ENCODE measurements around the gene ZSWIM3. TPM values are rescaled to one million over a fixed set of nuclear protein-coding genes. Genes with fewer than 3 reads are reported as not detected.
"Not testable (repeated sequence)": the region's sequence is repeated elsewhere in the genome, so short reads cannot be mapped to it uniquely, and the experiment has no call there.

Gene ZSWIM3
- total RNA-seq, 5 donors from 2014 or later (not counting 1 experiment from before 2014, with no cell fraction given), result 1.4 to 7.5 (median 5.6) TPM

- no peak for ATAC-seq (replicated peaks in 1 of 4)
- no peak for DNase-seq
- H3K27ac ChIP-seq (ENCODE audit: low read length), result no peak overlapping the region
- H3K9me3 ChIP-seq, result no peaks in the 10 kb centered on the region
- H3K27ac Mint-ChIP-seq, result no peak overlapping the region
- no peaks in the 10 kb centered on the region for H3K27me3 ChIP-seq (replicated peaks in 1 of 2; ENCODE audit: control insufficient read depth in 2 of 2, extremely low read depth in 1 of 2, insufficient read depth in 2 of 2, low read length in 1 of 2)
- H3K36me3 Mint-ChIP-seq, result peaks cover 17% of the 10 kb centered on the region
- no peak overlapping the region for H3K4me3 ChIP-seq (ENCODE audit: control insufficient read depth in 1 of 2, extremely low read depth in 1 of 2, low read length in 1 of 2)
- H3K4me1 Mint-ChIP-seq, result no peaks in the 10 kb centered on the region
- ChIA-PET CTCF (no interaction called here), POLR2A (no interaction called here)
- no peaks in the 10 kb centered on the region for H3K27me3 Mint-ChIP-seq
- no peaks in the 10 kb centered on the region for H3K9me3 Mint-ChIP-seq
- no peak overlapping the region for H3K4me3 Mint-ChIP-seq
- no CpG with 5 or more reads among the region's 1 CpG for WGBS (ENCODE audit: insufficient coverage)
- peaks cover 12 to 19% of the 10 kb centered on the region in 2 donors for H3K36me3 ChIP-seq (ENCODE audit: control insufficient read depth in 2 of 2, extremely low read depth in 1 of 2, insufficient read depth in 1 of 2, low read length in 1 of 2)
- H3K4me1 ChIP-seq (ENCODE audit: control insufficient read depth in 1 of 2, extremely low read depth in 1 of 2, insufficient read depth in 2 of 2, low read length in 2 of 2), result no peaks in the 10 kb centered on the region
Observed at GRCh38 chr20:45873409-45874103, 16.1 kb downstream of the ZSWIM3 start.

GRCh38 chr20:45874104-45874481 lies 16.7 kb downstream of the ZSWIM3 start:
- H3K9me3 ChIP-seq; H3K4me3 Mint-ChIP-seq; H3K27ac ChIP-seq (ENCODE audit: low read length); H3K9me3 Mint-ChIP-seq; H3K27ac Mint-ChIP-seq; DNase-seq; H3K4me1 Mint-ChIP-seq; H3K27me3 ChIP-seq (replicated peaks in 1 of 2; ENCODE audit: control insufficient read depth in 2 of 2, extremely low read depth in 1 of 2, insufficient read depth in 2 of 2, low read length in 1 of 2); CTCF ChIA-PET; H3K4me1 ChIP-seq (ENCODE audit: control insufficient read depth in 1 of 2, extremely low read depth in 1 of 2, insufficient read depth in 2 of 2, low read length in 2 of 2); H3K27me3 Mint-ChIP-seq; POLR2A ChIA-PET; ATAC-seq (replicated peaks in 1 of 4); H3K4me3 ChIP-seq (ENCODE audit: control insufficient read depth in 1 of 2, extremely low read depth in 1 of 2, low read length in 1 of 2): not testable (repeated sequence)
- peaks cover 17% of the 10 kb centered on the region for H3K36me3 Mint-ChIP-seq
- peaks cover 12 to 19% of the 10 kb centered on the region in 2 donors for H3K36me3 ChIP-seq (ENCODE audit: control insufficient read depth in 2 of 2, extremely low read depth in 1 of 2, insufficient read depth in 1 of 2, low read length in 1 of 2)
- 91% methylated on average over 7 of the region's 10 CpGs for WGBS (ENCODE audit: insufficient coverage)

GRCh38 chr20:45874576-45874975 lies 17.2 kb downstream of the ZSWIM3 start:
- no peak overlapping the region for H3K27ac ChIP-seq (ENCODE audit: low read length)
- ATAC-seq (replicated peaks in 1 of 4) (no peak), DNase-seq (no peak)
- POLR2A ChIA-PET, result no interaction called here
- 94% methylated on average over 4 of the region's 4 CpGs for WGBS (ENCODE audit: insufficient coverage)
- peaks cover 10 to 19% of the 10 kb centered on the region in 2 donors for H3K36me3 ChIP-seq (ENCODE audit: control insufficient read depth in 2 of 2, extremely low read depth in 1 of 2, insufficient read depth in 1 of 2, low read length in 1 of 2)
- H3K4me1 ChIP-seq (ENCODE audit: control insufficient read depth in 1 of 2, extremely low read depth in 1 of 2, insufficient read depth in 2 of 2, low read length in 2 of 2), result no peaks in the 10 kb centered on the region
- H3K4me3 ChIP-seq (ENCODE audit: control insufficient read depth in 1 of 2, extremely low read depth in 1 of 2, low read length in 1 of 2), result no peak overlapping the region
- Mint-ChIP-seq H3K27ac (no peak overlapping the region), H3K36me3 (peaks cover 17% of the 10 kb centered on the region), H3K4me3 (no peak overlapping the region), H3K4me1 (no peaks in the 10 kb centered on the region), H3K9me3 (no peaks in the 10 kb centered on the region), H3K27me3 (no peaks in the 10 kb centered on the region)
- CTCF ChIA-PET, result no interaction called here
- H3K27me3 ChIP-seq (replicated peaks in 1 of 2; ENCODE audit: control insufficient read depth in 2 of 2, extremely low read depth in 1 of 2, insufficient read depth in 2 of 2, low read length in 1 of 2), result no peaks in the 10 kb centered on the region
- no peaks in the 10 kb centered on the region for H3K9me3 ChIP-seq

GRCh38 chr20:45878076-45878761 lies 20.8 kb downstream of the ZSWIM3 start:
- H3K27ac ChIP-seq (ENCODE audit: low read length), result no peak overlapping the region
- H3K4me1 Mint-ChIP-seq, result peaks cover 22 to 26% (median 22%) of the 10 kb centered on the region in 3 donors
- WGBS (ENCODE audit: insufficient coverage), result 96% methylated on average over 13 of the region's 13 CpGs
- H3K9me3 Mint-ChIP-seq, result no peaks in the 10 kb centered on the region
- ChIA-PET POLR2A (no interaction called here), CTCF (no interaction called here)
- H3K27me3 ChIP-seq (replicated peaks in 1 of 2; ENCODE audit: control insufficient read depth in 2 of 2, extremely low read depth in 1 of 2, insufficient read depth in 2 of 2, low read length in 1 of 2), result no peaks in the 10 kb centered on the region
- no peak overlapping the region for H3K27ac Mint-ChIP-seq
- H3K36me3 ChIP-seq (ENCODE audit: control insufficient read depth in 2 of 2, extremely low read depth in 1 of 2, insufficient read depth in 1 of 2, low read length in 1 of 2), result peaks cover 10 to 29% of the 10 kb centered on the region in 2 donors
- H3K4me3 Mint-ChIP-seq, result no peak overlapping the region
- H3K4me1 ChIP-seq (ENCODE audit: control insufficient read depth in 1 of 2, extremely low read depth in 1 of 2, insufficient read depth in 2 of 2, low read length in 2 of 2), result peaks cover 5 to 19% of the 10 kb centered on the region in 2 experiments
- no peaks in the 10 kb centered on the region for H3K27me3 Mint-ChIP-seq
- no peak overlapping the region for H3K4me3 ChIP-seq (ENCODE audit: control insufficient read depth in 1 of 2, extremely low read depth in 1 of 2, low read length in 1 of 2)
- ATAC-seq (replicated peaks in 1 of 4), result no peak
- no peak for DNase-seq
- H3K36me3 Mint-ChIP-seq, result peaks cover 18% of the 10 kb centered on the region
- H3K9me3 ChIP-seq, result no peaks in the 10 kb centered on the region

- H3K4me1 ChIP-seq (ENCODE audit: control insufficient read depth in 1 of 2, extremely low read depth in 1 of 2, insufficient read depth in 2 of 2, low read length in 2 of 2), result peaks cover 5 to 32% of the 10 kb centered on the region in 2 experiments
- CTCF ChIA-PET, result interaction anchor here (0.5 to 2.4 kb wide), 7 partner anchors 9 to 972 kb away, joined by 3 to 11 read pairs (median 3); partner anchors contain the start of genes ACOT8 (in 1 of the 2), PABPC1L (in 1 of the 2), PLTP (in 1 of the 2) and ZSWIM3 (in 1 of the 2)
- peak; percentile 96 to 99 (median 96) for ATAC-seq (replicated peaks in 1 of 4)
Observed at GRCh38 chr20:45880988-45881788, 23.8 kb downstream of the ZSWIM3 start, which contains the start of gene ZSWIM1. Gene ZSWIM1 (plus strand): TSS chr20:45881227. CDS start chr20:45882593, 1,366 bp downstream.

More at GRCh38 chr20:45880988-45881788, 23.8 kb downstream of the ZSWIM3 start, which contains the start of gene ZSWIM1:
- Histone ChIP-seq H3K27me3 (replicated peaks in 1 of 2; ENCODE audit: control insufficient read depth in 2 of 2, extremely low read depth in 1 of 2, insufficient read depth in 2 of 2, low read length in 1 of 2) (no peaks in the 10 kb centered on the region), H3K9me3 (no peaks in the 10 kb centered on the region), H3K4me3 (ENCODE audit: control insufficient read depth in 1 of 2, extremely low read depth in 1 of 2, low read length in 1 of 2) (peak within 1 kb of the TSS; percentile 66 to 85), H3K36me3 (ENCODE audit: control insufficient read depth in 2 of 2, extremely low read depth in 1 of 2, insufficient read depth in 1 of 2, low read length in 1 of 2) (peaks cover 8 to 38% of the 10 kb centered on the region in 2 donors), H3K27ac (ENCODE audit: low read length) (peak within 1 kb of the TSS; percentile 71)
- Mint-ChIP-seq H3K4me1 (peaks cover 43 to 44% (median 43%) of the 10 kb centered on the region in 3 donors), H3K27ac (peak within 1 kb of the TSS; percentile 89 to 95), H3K9me3 (no peaks in the 10 kb centered on the region), H3K27me3 (no peaks in the 10 kb centered on the region), H3K4me3 (peak within 1 kb of the TSS; percentile 81 to 90 (median 88)), H3K36me3 (peaks cover 22% of the 10 kb centered on the region)
- POLR2A ChIA-PET, result interaction anchor here (0.5 to 1.6 kb wide), 5 partner anchors 54 to 90 kb away, joined by 3 to 25 read pairs (median 7); partner anchors contain the start of gene PCIF1 (in 1 of the 2)
- DNase-seq, result peak; percentile 95 to 100 (median 98)
- WGBS (ENCODE audit: insufficient coverage), result 1% methylated on average over 17 of the region's 23 CpGs

All from T-cell (primary cell).